NCI-H128 (cell line): ENCODE results near the gene TMEM258.

ENCODE experiments used
- DNase-seq: peaks from one replicate; lab custom pipeline; 2025; ENCODE audit not compliant: unreplicated experiment; lab: John Stamatoyannopoulos, UW

TMEM258 gene

GRCh38 chr11:61792310-61793082 lies at the start of gene TMEM258, which contains the start of gene FEN1:
TSS of gene TMEM258 (minus strand) at chr11:61792599. CDS start at chr11:61792558, 41 bp downstream.
TSS of gene FEN1 (plus strand) at chr11:61792911. CDS start at chr11:61795362, 2,451 bp downstream.
- peak; percentile 88 for DNase-seq

GRCh38 chr11:61841636-61842527 lies 49.5 kb upstream of the TMEM258 start:
- DNase-seq = no peak

GRCh38 chr11:61840371-61840770 lies 48.0 kb upstream of the TMEM258 start:
- no peak for DNase-seq

- DNase-seq = no peak
Observed at GRCh38 chr11:61839742-61840141, 47.3 kb upstream of the TMEM258 start.

GRCh38 chr11:61838921-61839320 lies 46.5 kb upstream of the TMEM258 start:
- no peak for DNase-seq

GRCh38 chr11:61838501-61838900 lies 46.1 kb upstream of the TMEM258 start:
- no peak for DNase-seq

GRCh38 chr11:61837411-61838005 lies 45.1 kb upstream of the TMEM258 start:
- DNase-seq = no peak

- no peak for DNase-seq
Observed at GRCh38 chr11:61836193-61836592, 43.8 kb upstream of the TMEM258 start.

GRCh38 chr11:61834278-61835048 lies 42.1 kb upstream of the TMEM258 start:
- no peak for DNase-seq

GRCh38 chr11:61833926-61834277 lies 41.5 kb upstream of the TMEM258 start:
- DNase-seq = no peak

GRCh38 chr11:61833471-61833870 lies 41.1 kb upstream of the TMEM258 start:
- DNase-seq = no peak

GRCh38 chr11:61832754-61833153 lies 40.4 kb upstream of the TMEM258 start:
- DNase-seq = no peak

- no peak for DNase-seq
Observed at GRCh38 chr11:61832207-61832606, 39.8 kb upstream of the TMEM258 start.

- no peak for DNase-seq
Observed at GRCh38 chr11:61830237-61831105, 38.1 kb upstream of the TMEM258 start.

GRCh38 chr11:61829806-61830205 lies 37.4 kb upstream of the TMEM258 start:
- DNase-seq = no peak

GRCh38 chr11:61828629-61829407 lies 36.4 kb upstream of the TMEM258 start:
- peak; percentile 24 for DNase-seq

GRCh38 chr11:61828379-61828628 lies 35.9 kb upstream of the TMEM258 start:
- no peak for DNase-seq

- peak; percentile 95 for DNase-seq
Observed at GRCh38 chr11:61827571-61828378, 35.4 kb upstream of the TMEM258 start, which contains the start of gene FADS2. TSS of gene FADS2 (plus strand) at chr11:61828300. CDS start at chr11:61828391, 91 bp downstream.
